Right ventricle myocardium inferior (tissue), 1 donor: Measurements from ENCODE around the gene RDX. TPM values are rescaled to one million over a fixed set of nuclear protein-coding genes. Genes with fewer than 3 reads are reported as not detected.

ENCODE experiments used
- ATAC-seq: fragments of 200-7000 bp; cut with Tn5 transposase; one replicate; pipeline ENCODE4 v1.9.1; 2020; ENCODE audit warnings: mild to moderate bottlenecking, moderate library complexity
- DNase-seq: peaks from one replicate; pipeline ENCODE4 v3.0.0; 2021; ENCODE audit errors: missing footprints
- intact Hi-C: fragments of 100-400 bp; cut with DNase I; formaldehyde crosslinking; loops from one replicate; pipeline ENCODE4 v1.11.0; 2022
- total RNA-seq: library from RNA; stranded (reverse); fragmentation: NEBNext Ultra II Directional; extraction: Animal tissue kit (Norgen Biotek cat#: 25700); gene quantifications from one replicate; pipeline ENCODE4 v1.2.1, GENCODE V29; 2021
- donor health status: DM: no; HTN: yes; CAD: no; lungs with severe emphysema.

Gene RDX
- total RNA-seq, 1 donor from 2014 or later: 116 TPM

DNA sequence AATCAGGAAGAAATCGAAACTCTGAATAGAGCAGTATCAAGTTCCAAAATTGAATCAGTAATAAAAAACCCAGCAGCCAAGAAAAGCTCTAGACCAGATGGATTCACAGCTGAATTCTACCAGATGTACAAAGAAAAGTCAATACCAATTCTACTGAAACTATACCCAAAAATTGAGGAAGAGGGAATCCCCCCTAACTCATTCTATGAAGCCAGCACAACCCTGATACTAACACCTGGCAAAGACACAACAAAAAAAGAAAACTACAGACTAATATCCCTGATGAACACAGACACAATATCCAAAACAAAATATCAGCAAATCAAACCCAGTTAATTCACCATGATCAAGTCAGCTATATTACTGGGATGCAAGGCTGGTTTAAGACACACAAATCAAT lies 105.5 kb downstream of the RDX start:
- no peak for DNase-seq
- ATAC-seq: no peak
- intact Hi-C loops: no loop called here

DNA sequence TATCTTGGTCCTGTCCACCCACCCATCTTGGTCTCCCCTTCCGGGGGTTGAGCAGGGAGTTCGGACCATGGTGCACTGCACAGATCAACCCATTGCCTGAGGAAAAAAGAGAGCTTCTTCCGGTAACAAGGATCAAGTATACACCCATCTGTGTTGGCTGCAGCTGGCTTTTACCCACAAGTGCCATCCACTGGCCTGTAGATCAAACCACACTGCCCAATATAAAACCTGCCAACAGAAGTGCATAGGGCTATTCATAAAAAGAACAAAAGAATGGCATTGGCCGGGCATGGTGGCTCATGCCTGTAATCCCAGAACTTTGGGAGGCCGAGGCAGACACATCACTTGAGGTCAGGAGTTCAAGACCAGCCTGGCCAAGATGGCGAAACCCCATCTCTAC lies 108.7 kb downstream of the RDX start:
- DNase-seq (no peak), ATAC-seq (no peak)
- intact Hi-C loops: no loop called here

DNA sequence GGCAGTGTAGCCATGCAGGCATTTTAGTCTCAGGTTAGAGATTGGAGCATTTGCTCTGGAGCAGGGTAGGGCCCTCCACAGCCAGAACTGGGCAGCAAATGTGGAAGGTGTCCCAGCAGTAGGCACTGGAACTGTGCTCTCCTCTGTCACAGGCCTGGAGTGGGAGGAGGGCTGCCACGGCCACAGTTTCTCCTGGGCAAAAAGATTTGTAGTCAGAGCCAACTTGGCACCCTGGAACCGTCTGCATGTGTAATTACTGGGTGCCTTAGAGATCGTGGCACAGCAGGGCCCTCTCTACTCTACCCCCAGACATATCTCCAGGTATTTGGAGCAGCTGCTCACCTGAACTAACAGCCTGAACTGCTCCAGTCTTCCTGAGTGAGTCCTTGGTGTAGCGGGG lies 109.5 kb downstream of the RDX start:
- DNase-seq (no peak), ATAC-seq (no peak)

DNA sequence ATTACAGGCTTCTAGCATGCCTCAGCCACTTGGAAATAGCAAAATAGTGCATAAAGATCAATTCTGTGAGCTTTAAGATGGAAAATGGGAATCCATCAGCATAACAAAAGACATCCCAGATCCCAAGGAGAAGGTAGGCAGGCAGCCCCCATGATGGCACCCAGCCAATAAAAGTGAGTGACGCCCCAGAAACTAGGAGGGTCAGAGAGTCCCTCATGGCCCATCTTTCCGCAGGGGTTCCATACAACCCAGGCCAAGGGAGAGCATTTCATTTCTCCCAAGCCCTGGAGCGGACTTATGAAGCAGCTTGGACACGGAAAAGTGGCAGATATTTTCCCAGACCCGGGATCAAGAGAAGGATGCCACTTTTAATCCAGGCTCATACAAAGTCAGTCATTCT lies 110.0 kb downstream of the RDX start:
- intact Hi-C loops: no loop called here
- no peak for DNase-seq
- ATAC-seq: no peak

More for the DNA sequence above, 109.5 kb downstream of the RDX start:
- intact Hi-C loops: no loop called here

DNA sequence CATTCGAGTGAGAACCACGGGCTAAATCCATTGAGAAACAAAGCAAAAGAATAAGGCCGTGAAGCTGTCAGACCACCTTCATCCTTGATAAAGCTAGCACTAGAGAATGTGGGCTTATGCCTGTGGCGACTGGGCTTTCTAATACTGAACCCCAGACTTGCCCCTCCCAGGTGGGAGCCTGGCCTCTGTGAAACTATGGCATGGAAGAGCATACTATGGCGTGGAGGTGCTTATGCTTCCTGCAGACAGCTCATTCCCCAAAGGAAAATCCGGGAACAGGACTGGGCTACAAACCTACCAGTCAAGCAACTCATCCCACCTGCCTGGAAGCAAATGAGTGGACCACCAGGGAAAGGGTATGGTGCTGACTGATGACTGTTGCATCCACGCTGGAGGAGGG lies 110.8 kb downstream of the RDX start:
- intact Hi-C loops: no loop called here
- ATAC-seq (no peak), DNase-seq (no peak)

GRCh38 chr11:110185121-110185591 lies 111.3 kb downstream of the RDX start:
- no peak for DNase-seq
- intact Hi-C loops: no loop called here
- no peak for ATAC-seq

GRCh38 chr11:110184456-110184855 lies 112.0 kb downstream of the RDX start:
- ATAC-seq (no peak), DNase-seq (no peak)
- intact Hi-C loops: no loop called here

GRCh38 chr11:110182886-110183285 lies 113.5 kb downstream of the RDX start:
- ATAC-seq: no peak
- intact Hi-C loops: no loop called here
- no peak for DNase-seq

- ATAC-seq (no peak), DNase-seq (no peak)
- intact Hi-C loops: loop anchor here (10.0 kb wide), 1 partner anchor 234 kb away; no protein-coding TSS in a partner anchor
These were observed 117.3 kb downstream of the RDX start for GRCh38 chr11:110179064-110179463.

DNA sequence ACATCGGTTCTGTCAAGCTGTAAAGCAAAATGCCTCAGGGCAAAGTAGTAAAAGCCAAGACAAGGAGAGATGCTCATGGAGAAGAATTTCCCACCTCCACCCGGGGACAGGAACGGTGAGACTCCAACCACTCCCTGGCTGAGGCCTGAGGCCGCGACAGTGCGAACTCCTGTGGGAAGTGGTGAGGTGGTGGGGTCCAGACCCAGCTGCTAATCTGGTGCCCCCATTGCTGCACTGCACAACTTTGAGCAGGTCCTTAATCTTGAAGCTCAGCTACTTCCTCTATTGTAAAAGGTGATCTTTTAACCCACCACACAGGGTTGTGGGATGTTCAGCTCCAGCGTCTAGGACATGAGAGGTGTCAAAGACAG lies 119.3 kb downstream of the RDX start:
- DNase-seq (no peak), ATAC-seq (no peak)
- intact Hi-C loops: loop anchor here (10.0 kb wide), 1 partner anchor 232 kb away; no protein-coding TSS in a partner anchor

- no peak for DNase-seq
- intact Hi-C loops: loop anchor here (10.0 kb wide), 1 partner anchor 232 kb away; no protein-coding TSS in a partner anchor
These were observed 119.9 kb downstream of the RDX start for GRCh38 chr11:110176366-110177085.

GRCh38 chr11:110174645-110175310 lies 121.6 kb downstream of the RDX start:
- intact Hi-C loops: loop anchor here (10.0 kb wide), 1 partner anchor 230 kb away; no protein-coding TSS in a partner anchor
- ATAC-seq (no peak), DNase-seq (no peak)

More at GRCh38 chr11:110176366-110177085, 119.9 kb downstream of the RDX start:
- ATAC-seq: no peak

DNA sequence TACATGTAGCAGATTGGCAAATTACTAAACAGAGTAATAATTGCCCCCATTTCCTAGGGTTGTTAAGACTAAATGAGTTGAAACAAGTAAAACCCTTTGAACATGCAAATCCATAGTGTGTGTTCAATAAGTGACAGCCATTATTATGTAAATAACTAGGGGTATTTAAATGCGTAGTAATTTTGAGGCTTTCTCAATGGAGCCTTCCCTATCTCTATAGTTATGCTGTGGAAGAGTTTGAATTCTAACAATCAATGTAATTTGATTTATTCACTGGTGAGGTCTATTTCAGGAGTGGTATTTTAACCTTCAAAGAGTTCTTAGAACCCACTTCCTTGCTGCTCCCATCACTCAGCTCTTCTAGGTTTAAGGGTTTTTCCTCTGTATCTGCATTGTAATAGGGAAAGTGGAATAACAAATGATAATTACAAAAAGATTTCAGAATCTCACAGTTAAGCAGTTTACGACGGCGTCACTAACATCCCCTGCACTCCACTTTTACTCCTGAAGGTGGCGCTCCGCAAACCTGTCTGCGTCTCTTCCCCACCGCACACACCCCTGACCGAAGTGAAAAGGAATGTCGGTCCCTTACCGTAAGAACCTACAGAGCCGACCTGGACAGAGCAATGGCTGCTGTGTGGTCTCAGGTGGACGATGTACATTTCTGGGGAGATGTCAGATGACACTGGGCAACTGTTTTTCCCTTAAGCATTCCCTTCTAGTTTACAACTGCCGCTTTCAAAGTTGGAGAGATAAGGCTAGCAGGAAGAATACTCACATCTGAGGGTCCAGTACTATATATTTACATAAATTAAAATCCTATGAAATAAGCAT lies 122.4 kb downstream of the RDX start:
- ATAC-seq (peak; percentile 76), DNase-seq (no peak)
- intact Hi-C loops: loop anchor here (10.0 kb wide), 1 partner anchor 229 kb away; no protein-coding TSS in a partner anchor

DNA sequence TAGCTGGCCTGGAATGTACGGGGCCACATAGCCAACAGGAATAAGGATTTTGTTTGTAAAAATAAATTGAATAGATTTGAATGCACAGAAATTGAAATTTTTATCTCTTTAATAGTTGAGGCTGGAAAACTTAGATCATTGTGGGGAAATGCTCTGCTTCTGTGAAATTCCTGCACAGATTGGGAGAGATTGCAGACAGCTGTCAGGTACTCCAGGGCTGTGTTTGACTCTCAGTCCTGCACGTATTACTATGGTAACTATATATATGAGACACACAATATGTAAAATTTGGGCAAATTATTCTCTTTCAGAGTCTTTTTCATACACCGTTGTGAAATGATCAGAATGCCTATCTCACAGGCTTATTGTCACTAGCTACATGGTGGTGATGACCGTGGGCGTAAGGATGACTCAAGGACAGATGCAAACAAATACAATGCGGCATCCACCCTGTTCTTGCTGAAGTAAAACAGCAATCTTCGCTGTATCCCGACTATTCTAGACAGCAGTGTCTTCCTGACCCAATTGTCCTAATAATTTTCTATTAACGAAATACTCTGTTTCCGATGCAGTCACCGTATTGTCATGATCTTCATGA lies 123.8 kb downstream of the RDX start:
- no peak for DNase-seq
- intact Hi-C loops: loop anchor here (10.0 kb wide), 1 partner anchor 228 kb away; no protein-coding TSS in a partner anchor
- ATAC-seq: no peak

GRCh38 chr11:110169738-110170137 lies 126.7 kb downstream of the RDX start:
- intact Hi-C loops: loop anchor here (10.0 kb wide), 1 partner anchor 225 kb away; no protein-coding TSS in a partner anchor
- ATAC-seq (no peak), DNase-seq (no peak)

- ATAC-seq (no peak), DNase-seq (no peak)
- intact Hi-C loops: no loop called here
These were observed 128.2 kb downstream of the RDX start for GRCh38 chr11:110168033-110168803.

GRCh38 chr11:110165039-110165925 lies 131.1 kb downstream of the RDX start:
- intact Hi-C loops: no loop called here
- DNase-seq (no peak), ATAC-seq (no peak)
